Erythroblast (primary cell): ENCODE measurements around the gene RBM44.

ENCODE experiments used
- DNase-seq, 2 experiments: peaks; one replicate each; lab custom pipeline; 2025; lab: John Stamatoyannopoulos, UW
- GATA1 ChIP-seq: IDR thresholded peaks from 2 replicates; pipeline ENCODE4 v1.6.1; 2011; ENCODE audit warnings: low read depth, mild to moderate bottlenecking, control low read depth, low read length, moderate library complexity
- POLR2A ChIP-seq: IDR thresholded peaks from 2 replicates; pipeline ENCODE4 v1.6.1; 2011; ENCODE audit warnings: mild to moderate bottlenecking, low read length

RBM44 gene

DNA sequence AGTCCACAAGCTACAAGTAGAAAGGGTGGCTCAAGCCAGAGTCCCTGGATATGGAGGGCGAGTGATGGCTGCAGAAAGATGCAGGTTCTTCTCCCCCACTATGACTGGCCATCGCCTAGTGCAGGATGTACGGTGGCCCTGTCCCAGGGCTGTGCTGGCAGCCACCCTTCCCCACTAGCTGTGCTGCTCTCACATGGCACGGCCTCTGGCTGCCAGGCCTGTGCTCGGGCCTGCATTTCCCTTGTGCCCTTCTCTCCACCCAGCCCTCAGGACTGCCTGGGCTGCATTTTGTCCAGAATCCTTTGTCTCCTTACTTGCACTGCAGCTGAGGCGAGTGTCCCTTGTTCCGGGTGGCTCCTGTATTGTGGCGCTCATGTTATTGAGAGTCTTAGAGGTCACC, 59.2 kb downstream of the RBM44 start:
- TF ChIP-seq GATA1, result no peak
- no peak for DNase-seq

DNA sequence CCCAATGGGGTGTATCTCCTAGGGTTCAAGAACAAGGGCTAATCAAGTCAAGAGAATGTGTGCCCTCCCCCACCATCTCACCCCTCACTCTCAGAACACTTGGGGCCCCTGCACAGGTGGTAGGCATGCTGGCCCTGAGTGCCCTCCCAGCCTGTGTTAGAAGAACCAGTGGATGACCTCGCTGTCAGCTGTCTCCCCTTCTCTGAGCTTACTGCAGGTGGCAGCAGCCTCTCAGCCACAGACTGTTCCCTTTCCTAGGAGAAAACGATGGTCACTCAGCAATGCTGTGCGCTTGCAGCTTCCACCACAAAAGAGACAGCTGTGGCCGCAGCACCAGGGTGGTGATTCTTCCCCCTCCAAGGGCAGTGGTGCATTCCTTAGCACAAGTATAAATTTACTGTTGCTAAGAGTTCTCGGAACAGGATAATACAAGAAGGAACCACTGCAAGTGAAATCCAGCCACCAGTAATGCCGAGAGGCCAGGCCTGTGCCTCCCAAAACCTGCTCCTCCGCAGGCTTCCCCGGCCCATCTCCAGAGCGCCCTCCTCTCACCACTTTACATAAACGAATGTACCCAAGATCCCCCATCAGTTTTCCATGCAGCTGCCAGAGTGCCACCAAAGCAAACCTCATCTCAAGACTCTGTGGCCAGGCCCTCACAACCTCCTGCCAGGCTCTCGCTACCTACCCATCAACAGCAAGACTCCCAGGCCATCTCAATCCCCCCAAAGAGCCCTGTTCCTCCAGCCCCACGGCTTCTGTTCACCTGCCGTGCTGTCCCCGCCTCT, 59.9 kb downstream of the RBM44 start:
- peak; percentile 65 to 70 for DNase-seq
- no peak for TF ChIP-seq POLR2A
- no peak for TF ChIP-seq GATA1

DNA sequence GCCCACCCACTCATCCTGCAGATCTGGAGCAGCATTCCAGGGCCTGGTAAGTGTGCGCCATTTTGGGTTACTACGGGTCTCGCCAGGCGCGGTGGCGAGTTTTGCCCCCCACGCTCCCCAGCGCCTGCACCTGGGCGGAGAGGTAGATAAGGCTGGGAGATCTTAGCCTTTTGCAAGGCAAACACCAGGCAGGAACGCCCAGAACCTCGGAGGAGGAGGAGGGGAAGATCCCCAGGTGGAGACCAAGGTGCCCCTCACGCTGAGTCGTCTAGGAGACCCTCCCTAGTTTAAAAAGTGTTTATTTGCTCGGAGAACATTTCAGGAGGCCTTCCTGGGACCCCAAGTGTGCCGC, 60.5 kb downstream of the RBM44 start:
- DNase-seq, result no peak
- TF ChIP-seq POLR2A (no peak), GATA1 (no peak)

DNA sequence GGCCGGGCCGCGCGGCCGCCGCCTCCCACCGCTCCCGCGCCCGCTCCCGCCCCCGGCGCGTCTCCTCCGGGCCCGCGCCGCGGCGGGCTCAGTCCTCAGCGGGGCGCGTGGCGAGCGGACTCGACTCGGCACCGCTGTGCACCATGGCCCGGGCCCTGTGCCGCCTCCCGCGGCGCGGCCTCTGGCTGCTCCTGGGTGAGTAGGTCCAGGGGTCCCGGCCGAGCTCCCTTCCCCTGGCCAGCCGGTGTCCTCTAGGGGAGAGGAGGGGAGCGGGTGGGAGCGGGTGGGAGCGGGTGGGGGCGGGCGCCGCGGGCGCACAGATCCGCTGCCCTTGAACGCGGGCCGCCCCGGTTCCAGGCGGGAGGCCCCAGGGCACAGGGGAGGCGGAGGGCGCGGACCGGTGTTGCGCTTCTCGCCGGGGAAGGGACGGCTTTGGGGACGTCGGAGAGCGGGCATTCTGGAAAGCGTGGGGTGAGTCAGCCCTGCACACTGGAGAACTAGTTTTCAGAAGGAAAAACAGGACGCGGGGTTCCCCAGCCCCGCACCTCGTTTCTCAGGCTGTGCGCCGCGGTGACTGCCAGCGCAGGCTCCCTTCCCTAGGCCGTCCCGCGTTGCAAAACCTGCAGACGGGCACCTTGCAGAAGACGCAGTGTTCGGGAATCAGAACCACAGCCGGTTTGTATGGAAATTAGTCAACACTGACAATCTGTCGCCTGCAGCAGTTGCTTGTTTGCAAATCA, 61.1 kb downstream of the RBM44 start, which contains the start of gene RAMP1:
RAMP1 (plus strand) TSS at position 91 of the 740 bp plus-strand sequence; CDS start at position 144, 53 bp downstream.
- TF ChIP-seq GATA1 (no peak), POLR2A (no peak)
- DNase-seq, result no peak

DNA sequence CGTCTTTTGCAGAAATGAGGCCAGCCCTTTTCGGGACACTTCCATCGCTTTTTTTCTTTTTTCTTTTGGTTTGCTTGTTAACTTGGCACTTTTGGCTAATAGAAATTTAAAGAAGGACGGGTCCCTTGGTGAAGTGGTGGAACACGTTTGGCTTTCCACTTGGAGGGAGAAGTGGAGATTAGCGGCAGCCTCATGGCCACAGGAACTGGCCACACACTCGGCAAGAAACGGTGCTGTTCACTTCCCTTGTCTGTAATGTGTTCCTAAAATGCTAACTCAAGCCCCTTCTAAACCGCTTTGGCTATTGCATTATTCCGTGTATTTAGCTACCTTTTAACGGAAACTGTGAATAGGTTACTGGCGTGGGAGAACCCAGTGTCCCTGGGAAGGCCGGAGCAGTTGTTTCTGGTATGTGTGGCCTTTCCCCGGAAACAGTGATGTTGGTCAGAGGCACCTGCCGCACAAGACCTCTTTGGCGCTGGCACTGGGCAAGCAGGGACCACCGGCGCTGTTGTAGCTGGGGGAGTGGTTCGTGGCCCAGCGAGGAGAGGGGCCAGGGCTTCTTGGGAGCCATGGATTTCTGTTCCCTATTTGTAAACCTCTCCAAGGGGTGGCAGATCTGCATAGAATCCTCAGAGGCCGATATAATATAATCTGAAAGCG, 61.8 kb downstream of the RBM44 start:
- TF ChIP-seq POLR2A, result no peak
- no peak for TF ChIP-seq GATA1
- DNase-seq, result no peak

DNA sequence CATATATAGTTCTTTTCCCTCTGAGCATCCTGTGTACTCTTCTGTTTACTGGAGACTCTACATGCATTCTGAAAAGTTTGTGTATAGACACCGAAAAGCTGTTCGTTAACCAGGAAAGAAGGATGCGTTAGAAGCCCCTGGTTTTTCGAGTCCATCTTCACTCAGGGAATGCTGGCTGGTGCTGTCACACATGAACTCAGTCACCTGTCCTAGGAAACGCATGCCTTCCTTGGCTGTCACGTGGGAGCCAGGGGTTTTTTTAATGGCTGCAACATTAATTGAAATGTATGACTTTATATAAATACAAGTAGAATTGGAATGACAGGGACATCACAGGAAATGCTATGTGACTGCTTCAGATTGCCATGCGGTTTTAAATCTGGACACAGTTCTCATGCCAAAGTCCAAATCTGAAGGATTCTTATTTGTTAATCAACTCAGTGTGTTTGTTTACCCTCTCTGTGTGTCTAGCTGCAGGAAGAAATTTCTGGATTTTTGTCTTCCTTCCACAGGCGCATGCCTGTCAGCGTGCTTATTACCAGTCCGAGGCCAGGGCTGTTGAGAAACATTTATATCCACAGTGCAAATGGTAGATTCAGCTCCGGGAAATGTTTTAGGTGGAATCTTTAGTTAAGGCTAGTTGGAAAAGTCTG, 63.4 kb downstream of the RBM44 start:
- DNase-seq, result no peak
- TF ChIP-seq POLR2A, result no peak
- TF ChIP-seq GATA1, result no peak

DNA sequence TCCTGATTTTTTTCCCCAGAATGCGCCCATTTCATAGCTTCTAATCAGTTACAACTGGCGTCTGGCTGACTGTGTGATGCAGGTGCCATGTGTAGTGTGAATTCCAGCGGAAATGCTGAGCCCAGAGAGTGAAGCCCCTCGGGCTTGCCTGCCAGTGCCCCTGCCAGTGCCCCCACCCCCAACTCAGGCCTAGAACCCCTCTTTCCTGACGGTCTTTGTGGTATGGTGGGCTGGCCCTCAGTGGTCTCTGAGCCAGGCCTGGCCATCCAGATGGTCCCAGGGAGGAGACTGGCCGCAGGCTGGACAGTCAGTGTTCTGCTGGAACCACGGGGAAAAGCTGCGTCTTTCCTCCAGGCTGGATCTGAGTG, 63.9 kb downstream of the RBM44 start:
- DNase-seq, result no peak
- TF ChIP-seq POLR2A (no peak), GATA1 (no peak)

DNA sequence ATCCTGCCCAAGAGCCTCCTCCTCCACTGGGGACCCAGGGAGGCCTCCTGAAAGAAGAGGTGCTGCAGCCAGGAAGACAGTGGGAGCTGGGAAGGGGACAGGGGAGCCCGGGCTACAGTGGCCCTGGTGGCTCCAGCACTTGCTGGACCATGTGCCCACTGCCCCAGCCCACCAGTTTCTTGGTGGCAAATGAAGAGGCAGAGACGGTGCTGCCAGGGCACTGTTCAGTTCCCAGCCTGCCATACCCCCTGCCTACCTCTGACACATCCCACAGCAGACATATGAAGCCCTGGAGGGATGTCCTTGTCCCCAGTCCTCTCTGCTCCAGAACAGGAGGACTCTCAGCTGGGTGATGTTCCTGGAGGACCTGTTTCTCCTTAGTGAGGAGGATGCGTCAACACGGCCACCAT, 64.5 kb downstream of the RBM44 start:
- TF ChIP-seq POLR2A (no peak), GATA1 (no peak)
- no peak for DNase-seq

DNA sequence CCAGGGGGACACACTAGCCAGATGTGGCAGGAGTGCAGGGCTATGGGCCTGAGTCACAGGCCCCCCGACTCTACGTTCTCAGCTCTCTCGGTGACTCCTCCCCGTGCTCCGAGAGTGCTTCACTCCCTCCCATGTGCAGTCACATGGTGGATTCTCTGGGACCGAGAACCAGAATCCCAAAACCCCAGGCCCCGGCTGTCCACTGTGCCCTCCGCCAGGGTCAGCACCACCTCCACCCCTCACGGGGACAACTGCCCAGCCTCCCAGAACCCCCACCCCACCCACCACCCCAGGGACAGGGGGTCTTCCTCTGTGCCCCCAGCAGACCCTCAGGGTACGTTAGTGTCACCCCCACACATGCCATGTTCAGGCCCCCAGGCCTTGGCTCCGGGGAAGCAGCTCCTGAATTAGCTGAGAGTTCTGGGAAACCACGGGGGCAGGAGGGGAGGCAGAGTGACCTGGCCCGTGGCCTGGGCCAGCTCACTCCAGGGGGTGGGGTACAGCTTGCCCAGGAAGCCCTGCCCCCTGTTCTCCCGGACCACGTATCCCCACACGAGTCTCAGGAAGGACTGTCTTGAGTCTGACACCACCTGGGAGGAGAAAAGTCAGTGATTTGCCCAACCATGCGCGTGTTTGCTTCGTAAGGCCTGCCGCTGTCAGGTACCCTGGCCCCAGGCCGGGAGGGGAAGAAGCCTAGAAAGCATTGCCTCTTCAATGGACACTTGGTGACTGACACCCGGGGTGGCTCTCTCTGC, 65.3 kb downstream of the RBM44 start:
- TF ChIP-seq GATA1, result no peak
- no peak for TF ChIP-seq POLR2A
- DNase-seq, result no peak

DNA sequence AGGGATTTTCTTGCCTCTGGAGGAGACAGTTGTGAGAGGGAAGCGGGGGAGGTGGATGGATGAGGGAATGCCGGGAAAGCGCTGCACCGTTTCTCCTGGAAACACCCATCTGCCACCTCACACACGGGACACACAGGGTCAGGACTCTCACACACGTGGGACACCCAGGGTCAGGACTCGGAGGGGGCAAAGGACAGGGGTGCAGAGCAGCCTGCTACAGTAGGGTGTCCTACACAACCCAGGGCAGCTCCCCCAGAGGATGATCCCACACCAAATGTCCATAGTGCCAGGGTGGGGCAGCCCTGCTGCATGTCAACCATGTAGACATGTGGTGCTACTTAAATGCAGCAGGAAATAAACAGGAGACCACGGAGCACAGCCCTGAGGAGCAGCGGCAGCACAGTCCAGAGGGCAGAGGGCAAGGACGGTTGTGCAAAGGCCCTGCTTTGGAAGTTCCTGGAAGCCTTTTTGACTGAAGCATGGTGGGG, 65.9 kb downstream of the RBM44 start:
- TF ChIP-seq GATA1 (no peak), POLR2A (no peak)
- DNase-seq, result no peak

DNA sequence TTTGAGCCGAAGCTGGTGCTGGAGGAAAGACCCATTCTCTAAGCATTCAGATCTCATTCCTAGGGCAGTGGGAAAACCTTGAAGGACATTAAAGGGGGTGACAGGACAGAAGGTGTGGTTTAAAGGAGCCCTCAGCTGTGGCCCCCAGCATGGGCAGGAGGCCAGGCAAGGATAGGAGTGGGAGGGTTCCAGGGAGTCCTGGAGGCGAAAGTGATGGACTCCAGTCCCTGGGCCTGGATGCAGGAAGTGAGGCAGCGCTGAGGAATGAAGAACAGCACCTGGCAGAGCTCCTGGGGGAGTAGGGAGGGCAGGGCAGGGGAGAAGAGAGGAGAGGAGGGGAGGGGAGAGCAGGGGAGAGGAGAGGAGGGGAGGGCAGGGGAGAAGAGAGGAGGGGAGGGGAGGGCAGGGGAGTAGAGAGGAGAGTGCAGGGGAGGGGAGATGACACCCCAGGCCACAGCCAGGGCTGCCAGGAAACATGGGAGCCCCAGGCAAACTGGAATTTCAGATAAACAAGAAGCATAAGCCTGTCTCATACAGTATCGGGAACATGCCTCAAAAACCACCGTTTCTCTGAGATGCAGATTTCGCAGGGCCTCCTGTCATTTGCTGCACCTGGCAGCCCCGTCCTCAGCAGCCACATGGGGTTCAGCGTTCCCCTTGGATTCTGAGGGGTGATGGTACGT, 66.5 kb downstream of the RBM44 start:
- no peak for DNase-seq
- no peak for TF ChIP-seq POLR2A
- TF ChIP-seq GATA1, result no peak

DNA sequence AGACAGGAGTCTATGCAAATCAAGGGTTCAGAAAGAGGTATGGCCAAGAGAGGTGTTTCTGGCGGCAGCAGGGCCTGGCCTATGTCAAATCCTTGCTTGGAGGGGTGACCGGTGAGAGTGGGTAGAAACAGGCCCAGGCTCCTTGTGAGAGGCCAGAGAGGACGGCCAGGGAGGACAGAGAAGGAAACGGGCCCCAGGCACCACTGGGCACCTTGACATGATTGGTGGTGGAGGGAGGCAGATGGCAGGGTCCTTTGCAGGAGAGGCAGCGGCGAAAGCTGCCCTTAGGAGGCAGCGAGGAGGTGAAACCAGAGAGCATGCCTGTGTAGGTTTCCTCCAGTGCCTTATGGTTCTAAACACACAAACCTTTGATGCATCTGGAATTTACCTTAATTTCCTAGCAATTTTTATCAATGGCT, 67.1 kb downstream of the RBM44 start:
- TF ChIP-seq POLR2A (no peak), GATA1 (no peak)
- DNase-seq, result no peak
